Measurements from ENCODE around the gene OPN1SW. TPM values are rescaled to one million over a fixed set of nuclear protein-coding genes. Genes with fewer than 3 reads are reported as not detected.

The OPN1SW gene
- total RNA-seq, 1 donor from 2014 or later: not detected

DNA sequence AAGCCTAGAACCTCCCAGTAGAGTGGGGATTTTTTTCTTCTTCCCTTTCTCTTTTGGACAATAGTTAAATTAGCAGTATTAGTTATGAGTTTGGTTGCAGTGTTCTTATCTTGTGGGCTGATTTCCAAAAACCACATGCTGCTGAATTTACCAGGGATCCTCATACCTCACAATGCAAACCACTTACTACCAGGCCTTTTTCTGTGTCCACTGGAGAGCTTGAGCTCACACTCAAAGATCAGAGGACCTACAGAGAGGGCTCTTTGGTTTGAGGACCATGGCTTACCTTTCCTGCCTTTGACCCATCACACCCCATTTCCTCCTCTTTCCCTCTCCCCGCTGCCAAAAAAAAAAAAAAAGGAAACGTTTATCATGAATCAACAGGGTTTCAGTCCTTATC, 5.4 kb downstream of the OPN1SW start:
- no peaks in the 10 kb centered on the region for H3K4me1 Mint-ChIP-seq (ENCODE audit: low read depth)

GRCh38 chr7:128767475-128768110, 8.0 kb downstream of the OPN1SW start:
- no peaks in the 10 kb centered on the region for H3K4me1 Mint-ChIP-seq (ENCODE audit: low read depth)
- intact Hi-C loops (cut with micrococcal nuclease): no loop called here
- DNase-seq (ENCODE audit: low spot score): no peak
- H3K27ac Mint-ChIP-seq: no peak overlapping the region
- H3K27me3 Mint-ChIP-seq (ENCODE audit: insufficient read depth): no peaks in the 10 kb centered on the region
- H3K36me3 Mint-ChIP-seq (ENCODE audit: low read depth): peaks cover 42% of the 10 kb centered on the region
- H3K9me3 Mint-ChIP-seq: no peaks in the 10 kb centered on the region
- no peak overlapping the region for H3K4me3 Mint-ChIP-seq

More for the DNA sequence above, 5.4 kb downstream of the OPN1SW start:
- no peak overlapping the region for H3K27ac Mint-ChIP-seq
- H3K4me3 Mint-ChIP-seq: no peak overlapping the region
- no peaks in the 10 kb centered on the region for H3K27me3 Mint-ChIP-seq (ENCODE audit: insufficient read depth)
- peaks cover 54% of the 10 kb centered on the region for H3K36me3 Mint-ChIP-seq (ENCODE audit: low read depth)
- no peak for DNase-seq (ENCODE audit: low spot score)
- no peaks in the 10 kb centered on the region for H3K9me3 Mint-ChIP-seq
- intact Hi-C loops (cut with micrococcal nuclease): no loop called here

DNA sequence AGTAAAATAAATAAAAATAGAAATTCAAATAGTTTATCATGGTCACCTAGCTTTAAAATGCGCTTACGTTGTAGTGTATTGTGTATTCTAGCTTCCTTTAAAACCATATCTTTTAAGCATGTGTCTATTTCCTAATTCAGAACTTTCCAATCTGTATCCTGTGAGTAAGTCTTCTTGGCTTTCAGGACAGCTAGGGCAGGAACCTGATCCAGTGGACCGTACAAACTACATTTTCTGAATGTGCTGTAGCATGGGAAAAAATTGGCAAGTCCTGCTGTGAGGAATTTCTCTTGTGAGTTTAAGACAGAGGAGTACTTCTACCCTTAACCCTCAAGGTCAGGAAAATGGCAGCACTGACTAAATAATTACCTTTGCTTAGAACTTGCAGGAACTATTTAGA, 12.1 kb downstream of the OPN1SW start:
- H3K36me3 Mint-ChIP-seq (ENCODE audit: low read depth): peaks cover 35% of the 10 kb centered on the region
- no peak for DNase-seq (ENCODE audit: low spot score)
- no peak overlapping the region for H3K4me3 Mint-ChIP-seq
- H3K4me1 Mint-ChIP-seq (ENCODE audit: low read depth): no peaks in the 10 kb centered on the region
- no peaks in the 10 kb centered on the region for H3K27me3 Mint-ChIP-seq (ENCODE audit: insufficient read depth)
- H3K9me3 Mint-ChIP-seq: no peaks in the 10 kb centered on the region
- H3K27ac Mint-ChIP-seq: no peak overlapping the region
- intact Hi-C loops (cut with micrococcal nuclease): no loop called here

DNA sequence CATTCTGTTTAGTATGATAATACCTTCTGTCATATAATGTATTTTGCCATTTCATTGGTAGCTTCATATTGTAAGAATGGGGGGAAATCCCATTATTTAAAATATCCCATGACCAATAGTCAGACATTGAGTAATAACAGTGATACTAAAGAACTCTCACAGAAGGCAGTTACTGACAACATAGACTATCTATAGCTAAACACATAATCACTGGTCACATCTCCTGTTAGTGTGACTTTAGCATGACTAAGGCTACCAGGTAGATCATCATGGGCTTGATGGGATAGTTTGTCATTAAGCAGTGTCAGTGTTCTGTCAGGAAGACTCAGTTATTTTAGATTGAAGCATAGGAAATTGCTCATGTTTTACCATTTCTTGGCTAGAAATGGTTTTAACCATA, 16.4 kb downstream of the OPN1SW start:
- no peaks in the 10 kb centered on the region for H3K9me3 Mint-ChIP-seq
- intact Hi-C loops (cut with micrococcal nuclease): no loop called here
- H3K36me3 Mint-ChIP-seq (ENCODE audit: low read depth): peaks cover 38% of the 10 kb centered on the region
- H3K27ac Mint-ChIP-seq: no peak overlapping the region
- DNase-seq (ENCODE audit: low spot score): no peak
- no peaks in the 10 kb centered on the region for H3K27me3 Mint-ChIP-seq (ENCODE audit: insufficient read depth)
- no peaks in the 10 kb centered on the region for H3K4me1 Mint-ChIP-seq (ENCODE audit: low read depth)
- H3K4me3 Mint-ChIP-seq: no peak overlapping the region

GRCh38 chr7:128758553-128758952, 17.0 kb downstream of the OPN1SW start:
- Mint-ChIP-seq H3K4me3 (no peak overlapping the region), H3K9me3 (no peaks in the 10 kb centered on the region), H3K4me1 (ENCODE audit: low read depth) (no peaks in the 10 kb centered on the region), H3K27me3 (ENCODE audit: insufficient read depth) (no peaks in the 10 kb centered on the region), H3K36me3 (ENCODE audit: low read depth) (peaks cover 42% of the 10 kb centered on the region), H3K27ac (no peak overlapping the region)
- DNase-seq (ENCODE audit: low spot score): no peak
- intact Hi-C loops (cut with micrococcal nuclease): no loop called here

DNA sequence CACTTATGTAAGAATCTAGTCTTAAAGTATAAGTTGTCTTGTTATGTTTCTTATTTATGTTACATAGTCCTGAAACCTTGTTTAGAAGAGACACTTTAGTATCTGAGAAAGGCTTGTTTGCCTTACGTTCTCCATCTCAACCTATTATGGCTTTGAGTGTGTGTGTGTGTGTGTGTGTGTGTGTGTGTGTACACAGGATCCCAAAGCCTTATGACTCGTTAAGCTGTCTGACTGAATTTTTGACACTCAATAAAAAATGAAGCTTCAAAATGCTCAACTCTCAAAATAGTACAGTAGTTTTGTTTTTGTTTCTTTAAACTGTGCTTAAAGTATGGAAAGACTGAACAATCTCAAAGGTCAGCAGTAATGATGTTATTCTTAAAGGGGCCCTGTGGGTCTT, 18.4 kb downstream of the OPN1SW start:
- Mint-ChIP-seq H3K36me3 (ENCODE audit: low read depth) (peaks cover 49% of the 10 kb centered on the region), H3K27ac (no peak overlapping the region), H3K4me3 (no peak overlapping the region), H3K9me3 (no peaks in the 10 kb centered on the region), H3K27me3 (ENCODE audit: insufficient read depth) (no peaks in the 10 kb centered on the region), H3K4me1 (ENCODE audit: low read depth) (peaks cover 4% of the 10 kb centered on the region)
- intact Hi-C loops (cut with micrococcal nuclease): no loop called here
- no peak for DNase-seq (ENCODE audit: low spot score)

GRCh38 chr7:128755819-128756476, 19.6 kb downstream of the OPN1SW start:
- intact Hi-C loops (cut with micrococcal nuclease): no loop called here
- no peak for DNase-seq (ENCODE audit: low spot score)
- Mint-ChIP-seq H3K27me3 (ENCODE audit: insufficient read depth) (no peaks in the 10 kb centered on the region), H3K4me3 (no peak overlapping the region), H3K4me1 (ENCODE audit: low read depth) (peaks cover 4% of the 10 kb centered on the region), H3K9me3 (no peaks in the 10 kb centered on the region), H3K27ac (no peak overlapping the region), H3K36me3 (ENCODE audit: low read depth) (peaks cover 43% of the 10 kb centered on the region)

GRCh38 chr7:128755075-128755818, 20.3 kb downstream of the OPN1SW start:
- no peak for DNase-seq (ENCODE audit: low spot score)
- Mint-ChIP-seq H3K4me3 (no peak overlapping the region), H3K36me3 (ENCODE audit: low read depth) (peaks cover 41% of the 10 kb centered on the region), H3K9me3 (no peaks in the 10 kb centered on the region), H3K27ac (no peak overlapping the region), H3K4me1 (ENCODE audit: low read depth) (peaks cover 4% of the 10 kb centered on the region), H3K27me3 (ENCODE audit: insufficient read depth) (no peaks in the 10 kb centered on the region)
- intact Hi-C loops (cut with micrococcal nuclease): no loop called here

DNA sequence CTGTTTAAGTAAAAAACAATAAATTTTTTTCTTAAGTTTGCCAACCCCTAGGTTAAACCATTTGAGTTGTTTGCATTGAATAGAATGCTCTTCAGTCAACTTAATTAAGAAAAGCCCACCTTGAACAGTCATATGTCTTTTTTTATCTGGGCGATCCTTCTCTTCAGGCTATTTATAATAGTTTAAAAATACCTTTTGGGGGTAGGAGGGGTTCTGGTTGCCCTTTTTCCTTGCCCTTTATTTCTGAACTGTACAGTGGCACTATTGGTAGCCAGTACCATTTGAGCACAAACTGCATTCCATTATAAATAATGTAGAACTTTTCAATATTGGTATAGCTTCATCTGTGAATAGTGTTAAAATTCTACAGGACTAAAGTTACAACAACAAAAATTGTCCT, 23.3 kb downstream of the OPN1SW start:
- Mint-ChIP-seq H3K27me3 (ENCODE audit: insufficient read depth) (no peaks in the 10 kb centered on the region), H3K27ac (no peak overlapping the region), H3K9me3 (no peaks in the 10 kb centered on the region), H3K4me3 (no peak overlapping the region), H3K4me1 (ENCODE audit: low read depth) (peaks cover 15% of the 10 kb centered on the region), H3K36me3 (ENCODE audit: low read depth) (peaks cover 42% of the 10 kb centered on the region)
- no peak for DNase-seq (ENCODE audit: low spot score)
- intact Hi-C loops (cut with micrococcal nuclease): no loop called here

- intact Hi-C loops (cut with micrococcal nuclease): no loop called here
- no peak for DNase-seq (ENCODE audit: low spot score)
- Mint-ChIP-seq H3K9me3 (no peaks in the 10 kb centered on the region), H3K4me3 (no peak overlapping the region), H3K27me3 (ENCODE audit: insufficient read depth) (no peaks in the 10 kb centered on the region), H3K36me3 (ENCODE audit: low read depth) (peaks cover 32% of the 10 kb centered on the region), H3K27ac (no peak overlapping the region), H3K4me1 (ENCODE audit: low read depth) (peaks cover 26% of the 10 kb centered on the region)
Measured at GRCh38 chr7:128747327-128748079, 28.1 kb downstream of the OPN1SW start.

DNA sequence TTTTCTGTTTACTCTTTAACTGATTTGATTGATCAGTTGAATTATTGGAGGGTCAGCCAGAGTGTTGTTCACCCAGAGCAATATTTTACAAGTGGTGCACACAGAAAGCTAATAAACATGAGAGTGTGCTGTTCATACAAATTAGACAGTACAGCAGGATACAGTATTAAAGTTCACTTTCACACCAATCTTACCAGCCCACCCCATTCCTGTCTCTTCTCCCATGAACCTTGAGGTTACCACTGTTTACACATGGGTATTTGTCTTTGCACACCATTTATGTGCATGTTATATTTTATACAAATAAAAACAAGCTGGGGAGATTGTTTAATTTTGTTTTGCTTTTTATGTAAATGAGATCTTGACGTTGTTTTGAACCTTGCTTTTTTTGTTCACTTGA, 29.9 kb downstream of the OPN1SW start:
- no peaks in the 10 kb centered on the region for H3K9me3 Mint-ChIP-seq
- peaks cover 34% of the 10 kb centered on the region for H3K36me3 Mint-ChIP-seq (ENCODE audit: low read depth)
- intact Hi-C loops (cut with micrococcal nuclease): no loop called here
- H3K27me3 Mint-ChIP-seq (ENCODE audit: insufficient read depth): no peaks in the 10 kb centered on the region
- no peak overlapping the region for H3K27ac Mint-ChIP-seq
- no peak overlapping the region for H3K4me3 Mint-ChIP-seq
- peaks cover 26% of the 10 kb centered on the region for H3K4me1 Mint-ChIP-seq (ENCODE audit: low read depth)
- no peak for DNase-seq (ENCODE audit: low spot score)

DNA sequence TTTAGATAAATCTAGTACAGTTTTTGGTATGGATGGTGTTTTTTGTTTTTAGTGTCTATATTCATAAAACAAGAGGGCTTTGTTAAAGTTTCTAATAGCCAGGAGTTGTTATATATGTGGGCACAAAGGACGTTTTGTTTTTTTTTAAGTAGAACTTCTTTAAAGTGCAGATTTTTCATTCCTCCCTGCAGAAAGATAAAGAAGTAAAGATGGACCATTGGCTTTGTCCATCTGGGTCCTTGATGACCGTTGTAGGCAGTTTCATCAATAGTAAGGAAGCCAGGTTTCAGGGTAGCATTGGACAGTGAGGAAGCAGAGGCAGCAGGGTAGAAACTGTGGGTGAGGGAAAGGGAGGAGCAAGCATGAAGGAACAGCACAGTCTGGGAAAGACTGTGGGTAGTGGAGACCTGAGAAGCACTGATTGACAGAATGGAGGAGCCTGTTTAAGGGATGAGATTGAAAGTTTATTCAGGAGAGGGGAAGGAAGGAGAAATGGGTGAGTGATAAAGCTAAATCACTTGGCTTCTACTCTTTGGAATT, 31.2 kb downstream of the OPN1SW start:
- H3K4me1 Mint-ChIP-seq (ENCODE audit: low read depth): peaks cover 38% of the 10 kb centered on the region
- H3K4me3 Mint-ChIP-seq: no peak overlapping the region
- intact Hi-C loops (cut with micrococcal nuclease): no loop called here
- H3K9me3 Mint-ChIP-seq: no peaks in the 10 kb centered on the region
- H3K36me3 Mint-ChIP-seq (ENCODE audit: low read depth): peaks cover 33% of the 10 kb centered on the region
- no peak for DNase-seq (ENCODE audit: low spot score)
- no peaks in the 10 kb centered on the region for H3K27me3 Mint-ChIP-seq (ENCODE audit: insufficient read depth)
- H3K27ac Mint-ChIP-seq: no peak overlapping the region

All from activated T-helper 1 cell treated with anti-CD3 and anti-CD28 coated beads, Interleukin-12 subunit alpha, Interleukin-12 subunit beta, Interleukin-2, Interleukin-4 antibody, amounts not matched to agents 30 ng/mL and 10 ng/mL and 1 ng/mL, durations not matched to agents 14 hours and 24 hours and 36 hours (primary cell).